Vagina (tissue), 2 donors: ENCODE measurements around the gene OR1J1.

Experiments used
- CTCF ChIP-seq, 3 experiments: fragments of 450-650 bp in 2 of 3; fragments of 200-600 bp in 1 of 3; sonication (generic) in 1 of 3; IDR thresholded peaks; one replicate each; pipeline ENCODE4 v1.5.1; 2017 to 2019; ENCODE audit warnings: antibody characterized with exemption in 3 of 3, mild to moderate bottlenecking in 2 of 3, moderate library complexity in 2 of 3
- POLR2AphosphoS5 ChIP-seq, 2 donors: sonication (generic); formaldehyde crosslinking; IDR thresholded peaks; one replicate each; pipeline ENCODE4 v1.9.0; 2017; ENCODE audit warnings: antibody characterized with exemption in 2 of 2, mild to moderate bottlenecking in 2 of 2, low read depth in 1 of 2; ENCODE audit not compliant: insufficient read depth in 1 of 2

GRCh38 chr9:122477826-122478225 lies at the start of gene OR1J1:
- no peak for TF ChIP-seq CTCF (IDR thresholded peaks at IDR 0.05)
- TF ChIP-seq POLR2AphosphoS5 (IDR thresholded peaks at IDR 0.05; ENCODE audit: insufficient read depth in 1 of 2, low read depth in 1 of 2): no peak
